Erythroblast (primary cell): ENCODE results near the gene KCP.

ENCODE experiments used
- GATA1 ChIP-seq: IDR thresholded peaks from 2 replicates; pipeline ENCODE4 v1.6.1; 2011; ENCODE audit warnings: low read depth, mild to moderate bottlenecking, control low read depth, low read length, moderate library complexity
- POLR2A ChIP-seq: IDR thresholded peaks from 2 replicates; pipeline ENCODE4 v1.6.1; 2011; ENCODE audit warnings: mild to moderate bottlenecking, low read length

DNA sequence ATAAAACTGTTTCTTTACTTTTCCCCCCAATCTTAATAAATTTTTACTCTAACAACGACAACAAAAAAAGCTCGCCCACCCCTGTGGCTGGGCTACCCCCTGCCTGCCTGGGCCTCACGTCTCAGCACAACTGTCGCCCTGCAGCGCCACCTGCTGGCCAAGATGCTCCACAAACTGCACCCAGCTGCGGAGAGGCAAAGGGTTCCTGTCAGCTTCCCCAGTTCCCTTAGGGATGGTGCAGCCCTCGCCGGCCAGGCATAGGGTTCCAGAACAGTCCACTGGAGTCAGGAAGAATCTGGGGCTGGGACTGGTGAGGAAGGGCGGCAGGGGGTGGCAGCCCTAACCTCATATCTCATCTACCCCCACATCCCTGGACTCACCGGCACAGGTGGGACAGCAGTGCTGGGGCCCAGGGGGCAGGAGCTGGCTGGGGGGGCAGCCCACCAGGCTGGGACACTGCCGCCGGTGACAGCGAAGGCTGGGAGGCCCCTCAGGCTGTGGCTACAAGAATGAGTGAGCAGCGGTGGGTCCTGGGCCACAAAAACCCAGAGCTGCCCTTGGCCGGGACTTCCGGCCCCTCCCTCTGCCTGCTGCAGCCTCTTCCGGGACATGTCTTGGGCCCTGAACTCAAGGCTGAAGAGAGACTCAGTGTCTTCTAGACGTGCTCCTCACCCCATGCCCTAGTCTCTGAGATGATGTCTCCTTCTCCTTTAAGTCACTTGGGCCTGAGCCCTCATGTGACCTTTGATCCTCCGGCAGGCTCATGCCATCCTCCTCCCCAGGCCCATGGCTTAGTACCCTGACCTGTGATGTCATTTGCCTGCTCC lies 26.7 kb downstream of the KCP start:
- TF ChIP-seq POLR2A (no peak), GATA1 (no peak)
